HG03521 (cell line): Measurements from ENCODE around the gene ROPN1L.
A peak's percentile ranks its signal among the peaks of the same experiment; 100 is the strongest.

ENCODE experiments used
- ATAC-seq: cut with Tn5 transposase; IDR thresholded peaks from one replicate; pipeline ENCODE4 v1.9.1; 2021; ENCODE audit warnings: mild to moderate bottlenecking, moderate library complexity; ENCODE audit not compliant: unreplicated experiment

ROPN1L gene

DNA sequence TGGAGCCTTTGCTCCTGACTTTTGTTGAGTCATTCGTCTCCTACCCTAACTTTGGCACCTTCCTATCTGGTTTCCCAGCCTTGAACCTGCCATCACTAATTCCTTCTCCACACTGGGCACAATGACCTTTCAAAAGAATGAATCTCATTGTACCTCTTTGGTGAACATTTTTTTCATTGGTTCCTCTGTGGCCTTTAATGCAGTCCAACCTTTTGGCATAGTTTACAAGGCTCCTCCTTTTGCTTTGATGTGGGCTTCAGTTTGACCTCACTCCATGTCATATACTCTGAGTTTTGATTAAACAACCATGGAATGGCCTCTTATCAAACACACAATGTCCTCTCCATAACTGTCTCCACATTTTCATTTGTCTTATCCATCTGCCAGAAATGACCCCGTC is 14.5 kb upstream of the ROPN1L start:
- no peak for ATAC-seq

DNA sequence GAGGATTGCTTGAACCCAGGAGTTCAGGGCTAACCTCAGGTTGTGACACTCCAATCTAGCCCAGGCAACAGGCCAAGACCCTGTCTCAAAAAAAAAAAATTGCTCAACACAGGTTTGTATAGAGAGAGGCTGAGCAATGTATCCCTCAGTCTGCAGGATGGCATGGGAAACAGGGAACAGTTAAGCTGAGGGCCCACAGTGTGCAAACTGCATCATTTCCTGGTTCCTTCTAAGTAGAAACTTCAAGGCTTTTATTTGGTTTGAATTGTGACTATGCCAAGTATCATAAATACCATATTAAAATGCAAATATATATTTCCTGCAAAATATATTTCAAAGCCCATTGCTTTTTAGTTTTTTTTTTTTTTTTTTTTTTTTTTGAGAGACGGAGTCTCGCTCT is 13.7 kb upstream of the ROPN1L start:
- ATAC-seq = no peak

DNA sequence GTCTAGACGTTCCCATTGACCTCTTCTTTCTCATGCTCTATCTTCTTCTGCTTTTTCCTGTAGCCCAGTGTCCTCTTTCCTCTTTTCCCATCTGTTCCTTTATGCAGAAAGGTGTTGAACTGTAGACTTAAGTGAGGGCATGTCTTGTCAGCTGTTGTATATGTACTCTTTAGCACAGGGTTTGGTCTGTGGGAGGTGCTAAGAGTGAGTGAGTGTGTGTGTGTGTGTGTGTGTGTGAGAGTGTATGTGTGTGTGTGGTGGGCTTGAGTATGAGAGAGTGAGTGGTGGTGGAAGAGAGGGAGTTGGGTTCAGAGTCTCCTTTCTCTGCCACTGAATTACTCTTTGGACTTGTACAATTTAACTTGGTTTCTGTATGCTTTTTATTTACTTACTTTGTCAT is 10.3 kb upstream of the ROPN1L start:
- ATAC-seq = no peak

GRCh38 chr5:10432059-10433008 is 9.3 kb upstream of the ROPN1L start:
- no peak for ATAC-seq

GRCh38 chr5:10434392-10434791 is 7.3 kb upstream of the ROPN1L start:
- ATAC-seq = no peak

DNA sequence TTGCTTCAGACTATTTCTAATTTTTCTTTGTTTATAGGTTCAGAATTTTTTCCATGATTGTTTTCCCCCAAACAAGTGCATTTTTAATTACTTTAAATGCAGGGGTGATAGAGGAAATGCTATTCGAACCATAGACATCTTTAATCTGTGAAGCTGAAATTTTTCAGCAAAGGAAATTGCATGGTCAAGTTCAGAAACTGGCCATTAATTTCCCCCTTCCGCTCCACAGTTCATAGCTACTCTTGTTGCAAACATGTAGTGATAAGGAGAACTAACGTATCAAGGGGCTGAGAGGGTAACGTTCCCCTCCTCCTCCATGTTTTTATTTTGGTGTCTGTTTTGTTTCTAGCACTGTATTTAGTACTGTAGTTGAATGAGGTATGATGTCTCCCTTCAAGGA is 3.4 kb upstream of the ROPN1L start:
- no peak for ATAC-seq

GRCh38 chr5:10439692-10440091 is 2.0 kb upstream of the ROPN1L start:
- ATAC-seq = no peak

- ATAC-seq = no peak
Measured at GRCh38 chr5:10440367-10440990, 1.2 kb upstream of the ROPN1L start.

DNA sequence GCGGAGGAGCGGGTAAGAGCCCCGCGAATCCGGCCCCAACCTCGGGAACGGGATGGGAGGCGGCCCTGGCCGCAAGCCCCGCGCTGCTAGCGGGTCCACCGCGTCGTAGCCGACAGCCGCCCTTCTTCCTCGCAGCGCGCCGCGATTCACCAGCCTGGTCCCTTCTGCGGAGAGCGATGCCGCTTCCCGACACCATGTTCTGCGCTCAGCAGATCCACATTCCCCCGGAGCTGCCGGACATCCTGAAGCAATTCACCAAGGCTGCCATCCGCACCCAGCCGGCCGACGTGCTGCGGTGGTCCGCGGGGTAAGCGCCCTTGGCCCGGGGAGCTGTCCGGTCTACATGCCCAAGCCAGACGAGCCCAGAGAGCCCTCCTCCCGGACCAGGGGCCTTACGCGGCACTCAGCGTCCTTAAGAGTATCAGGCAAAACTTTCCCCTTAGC is 335 bp downstream of the ROPN1L start:
- no peak for ATAC-seq

GRCh38 chr5:10442576-10442975 is 897 bp downstream of the ROPN1L start:
- ATAC-seq = no peak

GRCh38 chr5:10445352-10445751 is 3.7 kb downstream of the ROPN1L start:
- no peak for ATAC-seq

GRCh38 chr5:10446490-10446889 is 4.8 kb downstream of the ROPN1L start:
- no peak for ATAC-seq

DNA sequence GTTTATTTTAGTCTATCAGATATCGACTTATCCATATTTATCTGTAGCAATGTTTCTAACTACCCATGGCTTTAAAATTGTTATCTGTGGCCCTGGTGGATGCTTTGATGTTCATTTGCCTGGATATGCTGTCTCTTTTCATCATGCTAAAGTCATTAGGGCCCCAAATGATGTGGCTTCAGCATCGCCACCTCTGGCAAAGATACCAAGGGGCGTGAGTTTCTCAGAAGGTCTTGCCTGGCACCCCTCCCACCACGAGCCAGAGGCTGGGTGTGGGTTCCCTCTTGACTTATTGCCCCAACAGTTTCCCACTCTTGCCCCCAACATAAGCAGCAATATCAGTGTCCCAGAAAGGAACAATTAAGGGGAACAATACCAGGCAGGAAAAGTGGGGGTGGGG is 5.4 kb downstream of the ROPN1L start:
- ATAC-seq = no peak

- ATAC-seq = no peak
Measured at GRCh38 chr5:10448754-10449360, 7.2 kb downstream of the ROPN1L start.

GRCh38 chr5:10451137-10451824 is 9.6 kb downstream of the ROPN1L start:
- ATAC-seq = no peak

- peak; percentile 56 for ATAC-seq
Measured at GRCh38 chr5:10452768-10453331, 11.2 kb downstream of the ROPN1L start.

GRCh38 chr5:10453545-10453944 is 11.9 kb downstream of the ROPN1L start:
- no peak for ATAC-seq

- ATAC-seq = no peak
Measured at GRCh38 chr5:10454591-10455276, 13.1 kb downstream of the ROPN1L start.

DNA sequence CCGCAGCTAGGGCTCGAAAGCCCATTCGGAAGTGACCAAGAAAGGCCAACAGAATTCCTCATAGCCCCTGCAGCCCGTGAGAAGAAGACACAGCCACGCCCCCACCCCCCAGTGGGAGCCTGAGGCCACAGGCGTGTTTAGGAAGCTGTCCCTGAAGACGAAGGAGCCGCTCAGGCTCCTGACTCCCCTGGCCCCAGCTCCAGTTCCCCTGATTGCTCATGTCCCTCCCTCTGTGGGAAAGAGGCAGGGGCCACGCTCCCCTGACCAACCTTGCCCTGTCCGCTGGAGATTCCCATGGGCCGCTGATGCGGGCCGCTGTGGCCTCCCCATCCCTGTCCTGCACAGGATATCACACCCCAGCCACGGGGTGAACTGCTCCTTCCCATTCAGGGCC is 13.6 kb downstream of the ROPN1L start:
- ATAC-seq = no peak
